ENCODE data around the gene MAT1A.

- TF ChIP-seq POLR2AphosphoS5 (IDR thresholded peaks at IDR 0.05; ENCODE audit: borderline replicate concordance, low read depth, low read length) (no peak), EZH2 (IDR thresholded peaks at IDR 0.05) (no peak), FOXP2 (optimal IDR thresholded peaks at IDR 0.05; ENCODE audit: control extremely low read depth, extremely low read length, insufficient read depth) (no peak)
These were observed 31.7 kb upstream of the MAT1A start for GRCh38 chr10:80321183-80321582.
